Measurements from ENCODE around the gene GRM3.

GRM3 gene

DNA sequence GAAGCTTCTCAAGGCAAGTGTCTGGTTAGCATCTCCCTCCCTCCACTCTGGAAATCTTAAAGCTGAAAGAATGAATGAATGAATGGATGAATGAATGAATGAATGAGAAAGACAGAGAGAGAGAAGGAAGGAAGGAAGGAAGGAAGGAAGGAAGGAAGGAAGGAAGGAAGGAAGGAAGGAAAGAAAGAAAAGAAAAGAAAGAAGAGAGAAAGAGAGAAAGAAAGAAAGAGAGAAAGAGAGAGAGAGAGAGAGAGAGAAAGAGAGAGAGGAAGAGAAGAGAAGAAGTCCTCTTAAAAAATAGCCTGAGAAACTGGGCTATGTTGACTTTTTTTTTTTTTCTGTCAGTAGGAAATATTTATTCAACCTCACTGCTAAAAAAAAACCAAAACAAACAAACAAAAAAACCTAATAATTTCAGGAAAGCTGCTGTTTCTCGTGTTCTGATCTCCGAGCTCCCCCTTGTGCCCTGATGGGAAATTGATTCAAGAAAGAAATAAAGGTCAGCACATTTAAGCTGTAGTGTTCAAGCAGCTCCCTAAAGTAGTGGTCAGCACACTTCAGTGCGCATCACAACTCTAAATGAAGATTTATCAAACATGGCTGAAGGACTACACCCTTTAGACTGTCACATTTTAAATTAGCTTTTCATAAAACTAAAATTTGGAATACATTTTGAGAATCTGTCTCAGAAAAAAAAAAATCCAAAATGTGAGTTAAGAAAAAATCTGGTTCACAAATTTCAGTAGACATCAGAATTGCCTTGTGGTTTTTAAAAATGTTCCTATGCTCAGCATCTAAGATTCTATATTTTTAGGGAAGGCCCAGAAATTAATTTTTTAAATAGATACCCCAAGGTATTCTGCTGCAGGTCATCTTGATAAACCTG lies 261.5 kb downstream of the GRM3 start:
- peak; percentile 45 for DNase-seq (ENCODE audit: low read depth)

- DNase-seq (ENCODE audit: low read depth) = no peak
Observed at GRCh38 chr7:86908948-86909347, 265.2 kb downstream of the GRM3 start.

- DNase-seq (ENCODE audit: low read depth) = no peak
Observed at GRCh38 chr7:86911659-86912058, 267.9 kb downstream of the GRM3 start.

- DNase-seq (ENCODE audit: low read depth) = peak; percentile 88
Observed at GRCh38 chr7:86913709-86914108, 270.0 kb downstream of the GRM3 start.
